ENCODE results near the gene TAF1B.

The TAF1B gene

DNA sequence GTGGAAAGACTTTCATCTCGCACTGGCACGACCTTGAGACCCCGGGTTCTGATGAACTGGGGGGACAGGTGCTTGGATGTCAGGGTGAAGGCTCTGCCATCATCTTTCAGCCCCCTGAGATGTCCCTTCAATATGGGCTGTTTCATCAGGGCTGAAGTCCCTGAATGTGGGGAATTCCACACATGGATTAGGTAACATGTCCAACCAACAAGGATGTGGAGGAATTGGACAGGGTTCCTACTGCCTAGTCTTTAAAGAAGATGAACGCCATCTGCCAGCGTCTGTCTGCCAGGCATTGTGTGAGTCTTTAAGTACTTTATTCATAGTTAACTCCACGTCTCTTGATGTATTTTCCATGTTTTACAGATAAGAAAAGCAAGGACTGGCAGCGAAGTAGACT, 102.3 kb downstream of the TAF1B start:
- no peak for DNase-seq

DNA sequence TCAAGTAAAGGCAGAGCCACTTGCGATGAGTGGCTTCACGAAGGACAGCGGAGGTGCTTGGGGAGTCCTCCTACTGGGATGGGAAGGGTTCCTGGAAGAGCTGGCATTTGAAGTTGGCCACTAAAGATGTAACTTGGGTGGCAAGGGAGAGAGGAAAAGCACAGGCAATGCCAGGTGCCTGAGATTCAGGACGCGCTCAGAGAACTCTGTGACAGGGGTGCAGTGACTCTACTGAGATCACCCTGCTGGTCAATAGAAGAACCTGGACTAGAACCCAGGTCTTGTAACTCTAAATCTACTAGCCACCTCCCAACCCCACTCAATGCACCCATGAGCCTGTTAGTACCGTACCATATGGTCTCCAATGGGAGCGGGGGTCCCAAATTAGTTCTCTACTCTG, 102.8 kb downstream of the TAF1B start:
- no peak for DNase-seq

DNA sequence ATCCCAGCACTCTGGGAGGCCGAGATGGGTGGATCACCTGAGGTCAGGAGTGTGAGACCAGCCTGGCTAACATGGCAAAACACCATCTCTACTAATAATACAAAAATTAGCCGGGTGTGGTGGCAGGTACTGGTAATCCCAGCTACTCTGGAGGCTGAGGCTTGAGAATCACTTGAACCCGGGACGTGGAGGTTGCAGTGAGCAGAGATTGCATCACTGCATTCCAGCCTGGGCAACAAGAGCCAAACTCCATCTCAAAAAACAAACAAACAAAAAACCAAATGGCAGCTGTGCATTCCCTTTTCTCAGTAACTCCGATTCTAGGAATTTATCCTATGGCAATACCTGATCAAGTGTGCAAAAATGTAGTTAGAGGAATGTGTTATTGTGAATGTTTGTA, 103.5 kb downstream of the TAF1B start:
- DNase-seq: no peak

DNA sequence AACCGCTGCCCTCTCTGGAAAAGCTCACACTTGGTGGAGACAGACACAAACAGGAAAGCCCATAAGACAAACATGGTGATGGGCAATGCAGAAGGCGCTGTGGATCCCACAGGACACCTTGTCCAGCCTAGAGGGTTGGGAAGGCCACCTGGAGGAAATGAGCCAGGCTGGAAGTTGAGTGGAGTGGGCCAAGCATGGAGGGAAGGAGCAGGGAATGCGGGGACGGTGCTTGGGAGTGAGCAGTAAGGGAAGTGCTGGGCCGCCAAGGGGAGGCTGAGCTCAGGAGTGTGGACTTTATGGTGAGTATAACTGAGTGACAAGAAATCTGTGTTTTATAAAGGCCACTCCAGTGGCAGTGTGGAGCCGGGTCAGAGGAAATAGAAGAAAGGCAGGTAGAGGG, 105.4 kb downstream of the TAF1B start:
- no peak for DNase-seq

DNA sequence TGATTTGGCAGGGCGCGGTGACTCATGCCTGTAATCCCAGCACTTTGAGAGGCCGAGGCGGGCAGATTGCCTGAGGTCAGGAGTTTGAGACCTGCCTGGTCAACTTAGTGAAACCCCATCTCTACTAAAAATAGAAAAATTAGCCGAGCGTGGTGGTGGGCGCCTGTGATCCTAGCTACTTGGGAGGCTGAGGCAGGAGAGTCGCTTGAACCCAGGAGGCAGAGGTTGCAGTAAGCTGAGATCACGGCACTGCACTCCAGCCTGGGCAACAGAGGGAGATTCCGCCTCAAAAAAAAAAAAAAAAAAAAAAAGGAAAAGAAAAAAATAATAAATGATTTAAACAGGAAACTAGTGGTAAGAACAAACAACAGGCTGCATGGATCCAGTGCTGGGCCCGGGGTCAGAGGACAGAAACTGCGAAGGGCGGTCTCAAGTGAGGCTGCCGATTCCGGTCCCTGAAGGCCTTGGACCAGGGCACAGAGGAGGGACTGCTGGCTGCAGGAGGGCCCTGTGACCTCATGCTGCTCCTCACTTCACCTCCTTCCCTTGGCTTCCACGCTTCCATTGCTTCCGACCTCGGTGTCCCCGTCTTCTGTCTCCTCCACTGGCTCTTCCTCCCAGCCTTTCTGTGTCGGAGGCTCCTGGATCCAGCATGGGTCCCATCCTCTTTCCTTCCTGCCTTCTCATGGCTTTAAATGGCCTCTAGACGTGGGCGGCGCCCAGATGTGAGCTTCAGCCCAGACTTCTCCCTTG, 106.1 kb downstream of the TAF1B start:
- DNase-seq: no peak

DNA sequence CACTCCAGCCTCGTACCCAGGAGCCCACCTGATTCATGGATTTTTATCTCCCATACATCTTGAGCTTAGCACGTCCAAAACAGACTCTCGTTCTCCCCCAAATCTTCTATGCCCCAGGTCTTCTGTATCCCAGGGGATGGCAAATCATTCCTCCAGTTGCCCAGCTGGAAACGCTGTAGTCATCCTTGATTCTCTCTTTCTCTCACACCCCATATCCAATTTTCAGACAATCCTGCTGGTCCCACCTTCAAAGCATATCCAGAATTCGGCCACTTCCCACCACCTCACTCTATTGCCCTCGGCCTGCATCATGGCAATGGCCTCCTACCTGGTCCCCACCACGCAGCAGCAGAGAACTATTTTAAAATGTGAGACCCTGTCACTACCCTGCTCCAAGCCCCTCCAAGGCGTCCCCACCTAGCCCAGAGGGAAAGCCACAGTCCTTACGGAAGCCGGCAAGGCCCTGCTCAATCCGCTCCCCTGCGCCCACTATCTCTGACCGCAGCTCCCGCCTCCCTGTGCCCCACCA, 106.8 kb downstream of the TAF1B start:
- DNase-seq: no peak

DNA sequence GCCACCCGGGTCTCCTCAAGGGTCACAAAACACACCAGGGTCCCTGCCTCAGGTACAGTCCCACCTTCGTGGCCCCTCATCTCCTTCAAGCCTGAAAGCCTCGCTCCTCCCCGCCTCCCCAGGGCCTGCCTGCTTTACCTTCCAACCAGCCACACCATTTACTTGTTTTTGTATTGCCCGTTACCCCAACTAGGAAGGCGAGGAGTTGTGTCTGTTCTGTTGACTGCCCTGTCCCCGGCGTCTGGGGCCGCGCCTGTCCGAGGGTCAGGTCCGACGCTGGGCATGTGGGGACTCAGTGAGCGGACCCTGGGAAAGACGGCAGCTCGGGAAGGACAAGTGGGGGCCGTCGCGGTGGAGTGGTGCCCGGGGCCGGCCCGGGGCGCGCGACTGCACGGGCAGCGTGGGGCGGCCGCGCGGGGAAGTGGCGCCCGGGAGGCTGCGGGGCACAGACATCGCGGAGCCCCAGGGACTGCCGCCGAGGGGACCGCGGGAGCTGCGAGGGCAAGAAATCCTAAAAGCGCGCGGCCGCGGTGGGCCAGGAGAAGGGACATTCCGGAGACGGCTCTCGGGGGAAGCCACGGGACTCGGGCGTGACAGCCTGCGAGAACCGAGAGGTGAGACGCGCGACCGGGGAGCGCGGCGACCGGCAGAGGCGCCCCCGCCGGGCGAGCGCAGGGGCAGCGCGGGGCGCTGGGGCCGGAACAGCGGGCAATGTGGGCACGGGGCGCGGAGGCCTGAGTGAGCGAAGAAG, 107.4 kb downstream of the TAF1B start:
- DNase-seq: no peak

DNA sequence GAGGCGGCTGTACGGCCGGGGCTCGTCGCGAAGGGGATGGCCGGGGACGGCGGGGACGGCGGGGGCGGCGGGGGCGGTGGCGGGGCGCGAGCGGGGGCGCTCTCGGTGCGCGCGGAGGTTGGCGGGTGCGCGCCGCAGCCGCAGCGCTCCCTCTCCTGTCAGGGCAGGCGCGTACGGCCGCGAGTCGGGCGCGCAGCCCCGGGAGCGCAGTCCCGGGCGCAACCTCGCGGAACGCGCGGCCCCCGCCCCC, 107.9 kb downstream of the TAF1B start:
- DNase-seq: no peak

DNA sequence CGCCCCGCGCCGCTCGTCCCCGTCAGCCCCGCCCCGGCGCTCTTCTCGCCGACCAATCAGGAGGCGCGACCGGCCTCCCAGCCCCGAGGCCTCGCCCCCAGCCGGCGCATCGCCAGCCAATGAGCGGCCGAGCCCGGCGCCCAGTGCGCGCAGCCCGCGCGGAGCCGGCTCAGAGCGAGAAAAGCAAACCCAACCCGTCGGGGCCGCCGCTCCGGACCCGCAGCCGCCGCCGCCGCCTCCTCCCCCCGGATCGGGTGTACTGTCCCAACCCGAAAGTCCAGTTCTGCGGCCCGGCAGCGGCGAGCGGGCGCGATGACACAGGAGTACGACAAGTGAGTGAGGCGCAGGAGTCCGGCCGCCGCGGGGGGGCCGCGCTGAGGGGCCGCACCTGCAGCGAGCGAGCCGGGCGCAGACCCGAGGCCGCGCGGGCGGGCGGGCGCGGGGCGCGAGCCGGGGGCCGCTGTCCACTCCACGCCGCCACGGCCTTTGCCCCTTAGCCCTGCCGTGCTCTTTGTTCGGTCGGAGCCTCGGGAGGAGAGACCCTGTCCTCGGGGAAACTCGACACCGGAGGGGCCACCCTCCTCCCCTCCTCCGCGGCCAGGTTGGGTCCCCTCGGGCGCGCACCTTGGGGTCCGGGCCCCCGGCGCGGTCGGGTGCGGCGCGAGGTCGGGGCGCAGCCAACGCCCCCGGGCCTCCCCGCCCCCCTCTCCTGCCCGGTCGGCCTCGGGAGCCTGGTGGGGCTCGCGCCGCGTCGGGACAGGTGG, 108.4 kb downstream of the TAF1B start, which contains the start of gene GRHL1:
GRHL1 (plus strand) TSS at position 172 of the 764 bp plus-strand sequence; CDS start at position 313, 141 bp downstream.
- peak; percentile 93 for DNase-seq

- no peak for DNase-seq
These were observed 109.0 kb downstream of the TAF1B start for GRCh38 chr2:9952286-9952737.

- DNase-seq: no peak
These were observed 109.7 kb downstream of the TAF1B start for GRCh38 chr2:9952856-9953503.

GRCh38 chr2:9954136-9954535, 110.9 kb downstream of the TAF1B start:
- no peak for DNase-seq

DNA sequence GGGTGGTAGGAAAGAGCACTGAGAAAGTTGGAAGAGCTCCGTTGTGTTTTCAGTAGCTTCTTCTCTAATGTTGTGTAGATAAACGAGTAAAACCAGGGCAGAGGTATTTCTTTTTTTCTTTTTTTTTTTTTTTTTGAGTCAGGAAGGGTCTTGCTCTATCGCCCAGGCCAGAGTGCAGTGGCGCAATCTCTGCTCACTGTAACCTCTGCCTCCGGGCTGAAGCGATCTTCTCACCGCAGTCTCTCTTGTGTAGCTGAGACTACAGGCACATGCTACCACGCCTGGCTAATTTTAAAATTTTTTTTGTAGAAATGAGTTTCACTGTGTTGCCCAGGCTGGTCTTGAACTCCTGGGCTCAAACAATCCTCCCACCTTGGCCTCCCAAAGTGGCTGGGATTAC, 114.8 kb downstream of the TAF1B start:
- DNase-seq: no peak

DNA sequence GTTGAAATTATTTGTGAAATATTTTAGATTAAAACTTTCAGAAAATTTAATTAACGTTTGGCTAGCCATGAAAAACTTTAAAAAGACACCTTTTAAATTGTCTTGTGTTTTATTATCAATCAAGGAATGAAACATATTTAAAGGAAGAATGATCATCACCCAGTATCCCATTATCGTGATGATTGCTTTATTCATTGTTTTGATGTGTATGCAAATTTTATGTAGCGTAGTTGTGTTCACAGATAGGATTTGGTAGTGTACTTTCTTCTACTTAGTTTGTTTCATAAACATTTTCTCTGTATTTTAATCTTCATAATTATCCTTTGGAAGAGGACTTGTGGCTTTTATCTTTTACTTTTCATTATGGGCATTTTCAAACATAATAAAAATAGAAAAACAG, 116.0 kb downstream of the TAF1B start:
- DNase-seq: no peak

DNA sequence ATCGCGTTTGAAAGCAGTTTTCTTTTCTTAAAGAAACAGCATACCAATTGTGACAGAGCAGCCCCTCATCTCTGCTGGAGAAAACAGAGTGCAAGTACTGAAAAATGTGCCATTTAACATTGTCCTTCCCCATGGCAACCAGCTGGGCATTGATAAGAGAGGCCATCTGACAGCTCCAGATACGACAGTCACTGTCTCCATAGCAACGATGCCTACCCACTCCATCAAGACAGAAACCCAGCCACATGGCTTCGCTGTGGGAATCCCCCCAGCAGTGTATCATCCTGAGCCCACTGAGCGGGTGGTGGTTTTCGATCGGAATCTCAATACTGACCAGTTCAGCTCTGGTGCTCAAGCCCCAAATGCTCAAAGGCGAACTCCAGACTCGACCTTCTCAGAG, 117.7 kb downstream of the TAF1B start:
- no peak for DNase-seq

GRCh38 chr2:9964334-9964980, 121.2 kb downstream of the TAF1B start:
- no peak for DNase-seq

DNA sequence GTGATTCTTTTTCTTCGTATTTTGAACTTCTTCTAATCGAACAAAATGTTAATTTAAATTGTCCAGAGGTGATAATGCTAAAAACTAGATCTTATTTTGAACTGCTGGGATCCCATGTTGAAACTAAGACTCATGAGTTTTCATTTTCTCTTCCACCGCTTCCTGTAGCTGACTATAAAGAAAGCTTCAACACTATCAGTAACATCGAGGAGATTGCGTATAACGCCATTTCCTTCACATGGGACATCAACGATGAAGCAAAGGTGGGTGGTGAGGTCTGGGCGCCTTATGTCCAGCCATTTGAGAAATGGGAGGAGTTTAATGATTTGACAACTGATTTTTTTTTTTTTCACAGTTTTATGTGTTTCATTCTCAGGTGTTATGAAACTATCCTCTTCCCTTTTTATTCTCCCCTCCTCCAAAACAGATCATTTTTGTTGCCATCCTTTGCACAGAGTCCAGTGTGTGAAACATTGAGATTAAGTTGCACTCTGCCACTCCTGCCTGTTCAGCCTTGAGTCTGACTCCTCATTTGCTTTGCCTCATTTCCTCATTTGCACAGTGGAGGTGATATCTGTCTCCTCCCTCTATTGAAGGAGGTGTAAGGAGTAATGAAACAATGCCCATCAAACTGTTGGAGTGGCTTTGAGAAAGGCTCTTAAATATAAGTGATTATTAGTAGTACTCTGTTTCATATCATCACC, 122.0 kb downstream of the TAF1B start:
- DNase-seq: no peak

GRCh38 chr2:9966491-9967022, 123.3 kb downstream of the TAF1B start:
- DNase-seq: no peak

GRCh38 chr2:9967053-9967775, 123.9 kb downstream of the TAF1B start:
- no peak for DNase-seq

DNA sequence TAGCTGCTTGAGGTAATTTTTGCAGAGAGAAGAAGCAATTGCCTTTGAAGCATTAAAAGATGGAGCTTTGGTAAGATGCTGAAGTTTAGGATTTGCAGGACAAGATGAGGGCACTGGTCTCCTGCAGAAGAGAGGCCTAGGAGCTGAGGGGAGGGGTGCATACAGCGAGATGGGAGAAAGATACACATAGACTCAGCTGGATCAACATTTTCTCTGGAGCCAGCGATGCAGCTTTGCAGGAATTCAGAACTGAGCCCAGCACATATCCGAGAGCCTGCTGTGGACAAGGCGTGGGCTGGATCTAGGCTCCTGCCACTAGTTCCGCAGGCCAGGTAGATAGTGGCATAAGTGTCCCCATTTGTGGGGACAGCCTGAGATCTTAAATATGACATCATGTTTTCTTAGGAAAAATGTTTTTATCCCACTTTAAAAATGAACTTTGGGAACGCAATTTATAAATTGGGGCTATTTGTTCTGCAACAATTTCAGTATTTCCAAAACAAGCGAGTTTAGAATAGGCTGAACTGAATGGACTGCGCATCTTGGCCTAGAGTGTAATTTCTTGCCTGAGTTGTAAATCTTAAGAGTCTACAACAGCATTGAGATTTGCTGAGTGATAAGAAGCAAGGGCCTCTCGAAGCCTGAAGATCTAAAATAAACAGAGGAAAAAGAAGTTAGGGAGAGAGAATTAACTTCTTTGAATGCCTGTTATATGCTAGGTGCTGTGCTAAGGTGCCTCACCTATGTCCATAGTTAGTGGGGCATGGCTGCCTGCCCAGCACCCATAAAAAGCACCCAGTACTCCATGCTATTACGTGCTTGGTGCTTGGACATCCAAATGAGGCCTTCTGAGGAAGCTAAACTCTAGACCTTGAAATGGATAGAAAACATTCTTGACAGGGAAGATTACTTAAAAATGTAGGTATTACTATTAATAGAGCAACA, 125.6 kb downstream of the TAF1B start:
- no peak for DNase-seq
